HEK293T (cell line): Measurements from ENCODE around the gene SOD3.

ENCODE experiments used
- CTCF ChIA-PET: fragments of 350-600 bp; formaldehyde crosslinking; extraction: SDS; loops from one replicate; lab custom pipeline; 2021; ENCODE audit warnings: antibody characterized with exemption, inconsistent platforms; lab: Yijun Ruan, JAX
- POLR2A ChIA-PET: fragments of 350-600 bp; formaldehyde crosslinking; extraction: SDS; loops from one replicate; lab custom pipeline; 2020; ENCODE audit warnings: antibody characterized with exemption, inconsistent platforms; lab: Yijun Ruan, JAX
- DNase-seq: peaks from one replicate; pipeline ENCODE4 v3.0.0; 2012; ENCODE audit warnings: mixed read lengths; ENCODE audit errors: extremely low spot score
- ARNT ChIP-seq: fragments of 450-650 bp; IDR thresholded peaks from 2 replicates; pipeline ENCODE4 v1.6.1; 2017; ENCODE audit warnings: mild to moderate bottlenecking
- BHLHE40 ChIP-seq: fragments of 450-650 bp; IDR thresholded peaks from 2 replicates; pipeline ENCODE4 v1.6.1; 2016; ENCODE audit warnings: mild to moderate bottlenecking, moderate library complexity, borderline replicate concordance
- CTBP1 ChIP-seq: fragments of 450-650 bp; IDR thresholded peaks from 2 replicates; pipeline ENCODE4 v1.6.1; 2016; ENCODE audit warnings: borderline replicate concordance
- ELF4 ChIP-seq: fragments of 450-650 bp; IDR thresholded peaks from 2 replicates; pipeline ENCODE4 v1.6.1; 2017; ENCODE audit warnings: antibody characterized with exemption
- FOXA1 ChIP-seq: fragments of 450-650 bp; IDR thresholded peaks from 2 replicates; pipeline ENCODE4 v1.6.1; 2016; ENCODE audit warnings: mild to moderate bottlenecking
- FOXK2 ChIP-seq: fragments of 450-650 bp; IDR thresholded peaks from 2 replicates; pipeline ENCODE4 v1.6.1; 2016; ENCODE audit warnings: mild to moderate bottlenecking
- FOXM1 ChIP-seq: fragments of 450-650 bp; IDR thresholded peaks from 2 replicates; pipeline ENCODE4 v1.6.1; 2017; ENCODE audit warnings: mild to moderate bottlenecking, borderline replicate concordance
- HDGF ChIP-seq: fragments of 450-650 bp; IDR thresholded peaks from 2 replicates; pipeline ENCODE4 v1.6.1; 2017; ENCODE audit warnings: antibody characterized with exemption, borderline replicate concordance
- L3MBTL2 ChIP-seq: fragments of 450-650 bp; conservative IDR thresholded peaks from 2 replicates; pipeline ENCODE4 v1.6.1; 2016; ENCODE audit warnings: mild to moderate bottlenecking
- LEF1 ChIP-seq: fragments of 450-650 bp; IDR thresholded peaks from 2 replicates; pipeline ENCODE4 v1.6.1; 2017; ENCODE audit warnings: mild to moderate bottlenecking, borderline replicate concordance
- NFRKB ChIP-seq: fragments of 450-650 bp; IDR thresholded peaks from 2 replicates; pipeline ENCODE4 v1.6.1; 2016; ENCODE audit warnings: mild to moderate bottlenecking, moderate library complexity
- SP1 ChIP-seq: fragments of 450-650 bp; IDR thresholded peaks from 2 replicates; pipeline ENCODE4 v1.6.1; 2017
- SUZ12 ChIP-seq: fragments of 450-650 bp; IDR thresholded peaks from 2 replicates; pipeline ENCODE4 v1.6.1; 2016; ENCODE audit warnings: mild to moderate bottlenecking
- TARDBP ChIP-seq: fragments of 450-650 bp; IDR thresholded peaks from 2 replicates; pipeline ENCODE4 v1.6.1; 2016
- ZNF384 ChIP-seq: fragments of 450-650 bp; IDR thresholded peaks from 2 replicates; pipeline ENCODE4 v1.6.1; 2016
- TF ChIP-seq, protein P1 (sequence below): fragments of 450-650 bp; IDR thresholded peaks from 2 replicates; pipeline ENCODE4 v1.6.1; 2016

SOD3 gene

GRCh38 chr4:24751926-24752539 is 43.3 kb upstream of the SOD3 start:
- CTCF ChIA-PET: no interaction called here
- DNase-seq: no peak
- TF ChIP-seq FOXM1 (no peak), TARDBP (no peak), ZNF384 (no peak), FOXK2 (no peak), SP1 (no peak), SUZ12 (no peak), FOXA1 (no peak), LEF1 (no peak), NFRKB (no peak), L3MBTL2 (no peak), BHLHE40 (no peak), ARNT (no peak), HDGF (no peak), ELF4 (no peak), CTBP1 (no peak)
- TF ChIP-seq, protein P1, sequence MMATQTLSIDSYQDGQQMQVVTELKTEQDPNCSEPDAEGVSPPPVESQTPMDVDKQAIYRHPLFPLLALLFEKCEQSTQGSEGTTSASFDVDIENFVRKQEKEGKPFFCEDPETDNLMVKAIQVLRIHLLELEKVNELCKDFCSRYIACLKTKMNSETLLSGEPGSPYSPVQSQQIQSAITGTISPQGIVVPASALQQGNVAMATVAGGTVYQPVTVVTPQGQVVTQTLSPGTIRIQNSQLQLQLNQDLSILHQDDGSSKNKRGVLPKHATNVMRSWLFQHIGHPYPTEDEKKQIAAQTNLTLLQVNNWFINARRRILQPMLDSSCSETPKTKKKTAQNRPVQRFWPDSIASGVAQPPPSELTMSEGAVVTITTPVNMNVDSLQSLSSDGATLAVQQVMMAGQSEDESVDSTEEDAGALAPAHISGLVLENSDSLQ: no peak
- POLR2A ChIA-PET: no interaction called here

DNA sequence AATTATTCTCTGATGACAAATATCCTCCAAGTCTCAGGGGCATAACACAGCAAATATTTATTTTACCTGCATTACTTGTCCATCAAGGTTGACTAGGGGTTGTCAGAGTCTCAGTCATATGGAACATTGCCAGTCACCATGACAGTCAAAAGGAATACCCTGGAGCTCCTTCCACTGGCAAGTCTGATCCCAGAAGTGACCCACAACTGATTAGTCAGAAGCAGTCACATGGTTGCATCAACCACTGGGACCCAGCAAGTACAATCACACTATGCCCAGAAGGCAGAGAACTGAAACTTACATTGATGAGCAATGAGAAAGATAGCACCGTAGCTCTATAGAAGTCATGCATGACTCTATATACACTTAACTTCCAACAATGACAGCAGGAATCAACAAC is 41.9 kb upstream of the SOD3 start:
- DNase-seq: no peak
- no peak for TF ChIP-seq CTBP1
- TF ChIP-seq FOXK2: no peak
- TF ChIP-seq TARDBP: no peak
- TF ChIP-seq FOXM1: no peak
- no peak for TF ChIP-seq HDGF
- no peak for TF ChIP-seq ARNT
- TF ChIP-seq, protein P1: no peak
- no peak for TF ChIP-seq L3MBTL2
- ChIA-PET POLR2A (no interaction called here), CTCF (no interaction called here)

DNA sequence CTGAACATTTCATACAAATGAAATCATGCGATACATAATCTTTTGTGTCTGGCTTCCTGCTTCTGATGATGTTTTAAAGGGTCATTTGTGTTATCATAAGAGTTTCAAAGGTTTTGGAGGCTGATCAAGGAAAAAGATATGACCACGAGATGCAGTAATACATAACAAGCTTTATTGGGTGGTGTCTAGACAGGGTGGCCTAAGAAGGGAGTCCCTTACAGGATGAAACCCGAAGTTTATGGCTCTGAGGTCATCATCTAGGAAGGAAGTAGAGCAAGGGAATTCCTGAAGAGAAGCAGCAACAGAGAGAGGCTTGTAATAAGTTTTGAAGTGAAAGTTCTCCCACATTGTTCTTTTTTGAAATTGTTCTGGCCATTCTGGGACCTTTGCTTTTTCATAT is 40.8 kb upstream of the SOD3 start:
- TF ChIP-seq LEF1 (no peak), FOXA1 (no peak), CTBP1 (no peak), L3MBTL2 (no peak), FOXM1 (no peak), BHLHE40 (no peak), HDGF (no peak), ZNF384 (no peak), ELF4 (no peak), NFRKB (no peak), TARDBP (no peak), FOXK2 (no peak), SUZ12 (no peak), SP1 (no peak)
- TF ChIP-seq, protein P1: no peak
- ChIA-PET POLR2A (no interaction called here), CTCF (no interaction called here)
- DNase-seq: no peak

GRCh38 chr4:24763631-24764297 is 31.6 kb upstream of the SOD3 start:
- no peak for DNase-seq
- ChIA-PET POLR2A (no interaction called here), CTCF (no interaction called here)
- TF ChIP-seq NFRKB (no peak), FOXK2 (no peak)

GRCh38 chr4:24764345-24764744 is 31.0 kb upstream of the SOD3 start:
- CTCF ChIA-PET: no interaction called here
- DNase-seq: no peak
- POLR2A ChIA-PET: no interaction called here
- no peak for TF ChIP-seq ELF4
- no peak for TF ChIP-seq ARNT
- TF ChIP-seq FOXK2: no peak
- no peak for TF ChIP-seq ZNF384
- no peak for TF ChIP-seq BHLHE40

- DNase-seq: no peak
- ChIA-PET CTCF (no interaction called here), POLR2A (no interaction called here)
- no peak for TF ChIP-seq L3MBTL2
- TF ChIP-seq SP1: no peak
- no peak for TF ChIP-seq FOXA1
- no peak for TF ChIP-seq NFRKB
- no peak for TF ChIP-seq FOXK2
These were observed 29.9 kb upstream of the SOD3 start for GRCh38 chr4:24765376-24765988.

DNA sequence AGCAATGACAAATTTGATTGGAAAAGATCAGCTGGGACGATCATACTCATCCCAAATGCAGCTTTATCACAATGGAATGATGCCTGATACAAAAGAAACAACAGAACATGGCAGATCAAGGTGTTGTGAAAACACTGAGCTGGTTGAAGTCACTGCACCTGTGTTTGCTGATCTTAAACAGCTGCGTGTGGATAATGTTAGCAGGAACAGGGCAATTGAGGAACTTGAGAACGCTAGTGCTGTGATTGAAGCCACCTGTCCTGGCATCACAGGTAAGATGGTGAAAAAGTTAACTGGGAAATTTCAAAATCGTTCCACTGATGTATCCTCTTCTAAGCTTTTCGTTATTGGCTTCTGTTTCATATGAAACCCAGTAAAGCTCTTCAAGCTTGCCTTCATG is 27.4 kb upstream of the SOD3 start:
- ChIA-PET CTCF (no interaction called here), POLR2A (no interaction called here)
- TF ChIP-seq FOXA1 (no peak), BHLHE40 (no peak), NFRKB (no peak), ARNT (no peak), HDGF (no peak), LEF1 (no peak), TARDBP (no peak), CTBP1 (no peak), ELF4 (no peak), FOXK2 (no peak), SP1 (no peak), FOXM1 (no peak), ZNF384 (no peak), SUZ12 (no peak), L3MBTL2 (no peak)
- TF ChIP-seq, protein P1: no peak
- DNase-seq: no peak
